ENCODE measurements around the gene VPS26C. TPM values are rescaled to one million over a fixed set of nuclear protein-coding genes. Genes with fewer than 3 reads are reported as not detected.
"Not testable (repeated sequence)": the region's sequence is repeated elsewhere in the genome, so short reads cannot be mapped to it uniquely, and the experiment has no call there.

The VPS26C gene
- total RNA-seq, 1 experiment from 2014 or later = 42.1 TPM

GRCh38 chr21:37282602-37283001, 15.5 kb upstream of the VPS26C start:
- H3K9ac ChIP-seq (ENCODE audit: low read length); intact Hi-C loops (cut with micrococcal nuclease); POLR2A ChIA-PET; H3K27ac ChIP-seq (ENCODE audit: low read depth, low read length); ATAC-seq; H3K36me3 ChIP-seq (ENCODE audit: control insufficient read depth in 1 of 2, insufficient read depth in 2 of 2, low read length in 2 of 2); H3K9me2 ChIP-seq (ENCODE audit: insufficient read depth); H3K4me2 ChIP-seq (ENCODE audit: low read length); H2AFZ ChIP-seq (ENCODE audit: low read depth, low read length, poor library complexity, severe bottlenecking); H3K27me3 ChIP-seq (ENCODE audit: insufficient read depth, low read length); BruUV-seq (replicated peaks); H3K4me1 ChIP-seq (ENCODE audit: control insufficient read depth in 1 of 2, insufficient read depth in 2 of 2, low read length in 2 of 2); H4K20me1 ChIP-seq (ENCODE audit: insufficient read depth); DNase-seq (ENCODE audit: low read depth, low spot score); RAD21 ChIA-PET (ENCODE audit: low non-redundant PET in 1 of 2, low total read pairs in 2 of 2, uncharacterized antibody in 2 of 2, unreplicated experiment in 2 of 2); CTCF ChIA-PET; H3K4me3 ChIP-seq (replicated peaks in 1 of 2; ENCODE audit: low read depth in 1 of 2, low read length in 2 of 2); H3K79me2 ChIP-seq (ENCODE audit: insufficient read depth, low read length); H3K9me3 ChIP-seq (ENCODE audit: control insufficient read depth in 1 of 2, insufficient read depth in 1 of 2, low read depth in 1 of 2, low read length in 2 of 2): not testable (repeated sequence)

- no peaks in the 10 kb centered on the region for H3K27me3 ChIP-seq (ENCODE audit: insufficient read depth, low read length)
- H3K36me3 ChIP-seq (ENCODE audit: control insufficient read depth in 1 of 2, insufficient read depth in 2 of 2, low read length in 2 of 2) = no peaks in the 10 kb centered on the region
- no peaks in the 10 kb centered on the region for H3K9me2 ChIP-seq (ENCODE audit: insufficient read depth)
- H2AFZ ChIP-seq (ENCODE audit: low read depth, low read length, poor library complexity, severe bottlenecking) = no peak overlapping the region
- no peaks in the 10 kb centered on the region for H3K4me1 ChIP-seq (ENCODE audit: control insufficient read depth in 1 of 2, insufficient read depth in 2 of 2, low read length in 2 of 2)
- RAD21 ChIA-PET (ENCODE audit: low non-redundant PET in 1 of 2, low total read pairs in 2 of 2, uncharacterized antibody in 2 of 2, unreplicated experiment in 2 of 2) = no interaction called here
- intact Hi-C loops (cut with micrococcal nuclease) = no loop called here
- H3K79me2 ChIP-seq (ENCODE audit: insufficient read depth, low read length) = no peaks in the 10 kb centered on the region
- no peak overlapping the region for H3K4me3 ChIP-seq (replicated peaks in 1 of 2; ENCODE audit: low read depth in 1 of 2, low read length in 2 of 2)
- TF ChIP-seq REST (IDR thresholded peaks at IDR 0.05; ENCODE audit: low read depth) = no peak
- H4K20me1 ChIP-seq (ENCODE audit: insufficient read depth) = no peaks in the 10 kb centered on the region
- CTCF ChIA-PET = no interaction called here
- DNase-seq (ENCODE audit: low read depth, low spot score) (no peak), ATAC-seq (no peak)
- no TSS peak for BruUV-seq (replicated peaks)
- H3K9me3 ChIP-seq (ENCODE audit: control insufficient read depth in 1 of 2, insufficient read depth in 1 of 2, low read depth in 1 of 2, low read length in 2 of 2) = no peaks in the 10 kb centered on the region
- POLR2A ChIA-PET = no interaction called here
- no peak overlapping the region for H3K4me2 ChIP-seq (ENCODE audit: low read length)
- H3K27ac ChIP-seq (ENCODE audit: low read depth, low read length) = no peak overlapping the region
- H3K9ac ChIP-seq (ENCODE audit: low read length) = no peak overlapping the region
Measured at GRCh38 chr21:37281993-37282392, 14.9 kb upstream of the VPS26C start.
